Tibial nerve (tissue), 4 donors: Measurements from ENCODE around the gene PLAC9.

Experiments used
- CTCF ChIP-seq, 5 experiments: fragments of 200-600 bp in 3 of 5; fragments of 450-650 bp in 2 of 5; sonication (generic) in 3 of 5; IDR thresholded peaks; one replicate each; pipeline ENCODE4 v1.5.1; 2016 to 2019; ENCODE audit warnings: antibody characterized with exemption in 5 of 5, mild to moderate bottlenecking in 3 of 5, moderate library complexity in 2 of 5
- EP300 ChIP-seq, 2 donors: sonication (generic); formaldehyde crosslinking; IDR thresholded peaks; one replicate each; pipeline ENCODE4 v1.6.1; 2017; ENCODE audit warnings: antibody characterized with exemption in 2 of 2, mild to moderate bottlenecking in 1 of 2

GRCh38 chr10:80110986-80111385, 21.5 kb upstream of the PLAC9 start:
- TF ChIP-seq EP300 (IDR thresholded peaks at IDR 0.05) (no peak), CTCF (IDR thresholded peaks at IDR 0.05) (no peak)
